Transverse colon (tissue), 4 donors: ENCODE measurements around the gene DROSHA. TPM values are rescaled to one million over a fixed set of nuclear protein-coding genes. Genes with fewer than 3 reads are reported as not detected.

ENCODE experiments used
- DNase-seq: peaks from one replicate; pipeline ENCODE4 v3.0.0-alpha.2; 2019
- H3K27ac ChIP-seq, 4 donors: fragments of 200-600 bp; sonication (generic); 2 replicates each; pipeline ENCODE4 v1.5.1; 2016 to 2018; ENCODE audit warnings: inconsistent platforms in 4 of 4
- H3K27me3 ChIP-seq: fragments of 200-600 bp; sonication (generic); 2 replicates; pipeline ENCODE4 v1.5.1; 2017; ENCODE audit warnings: inconsistent platforms
- H3K36me3 ChIP-seq, 4 donors: fragments of 200-600 bp; sonication (generic); 2 replicates each; pipeline ENCODE4 v1.5.1; 2017 to 2019; ENCODE audit warnings: inconsistent platforms in 4 of 4
- H3K4me1 ChIP-seq, 4 donors: fragments of 200-600 bp; sonication (generic); 2 replicates each; pipeline ENCODE4 v1.5.1; 2017 to 2020; ENCODE audit warnings: inconsistent platforms in 4 of 4
- H3K4me3 ChIP-seq, 4 donors: fragments of 200-600 bp; sonication (generic); 1 replicate in 1 of 4; 2 replicates in 3 of 4; pipeline versions ENCODE4 v1.5.1 to v1.6.1; 2017 to 2019; ENCODE audit warnings: inconsistent platforms in 4 of 4
- H3K9me3 ChIP-seq, 2 donors: fragments of 200-600 bp; sonication (generic); 2 replicates each; pipeline ENCODE4 v1.5.1; 2017 to 2019; ENCODE audit warnings: inconsistent platforms in 2 of 2
- EP300 ChIP-seq: sonication (generic); formaldehyde crosslinking; IDR thresholded peaks from one replicate; pipeline ENCODE4 v1.6.1; 2017; ENCODE audit warnings: antibody characterized with exemption, low read depth
- POLR2A ChIP-seq: fragments of 450-650 bp; IDR thresholded peaks from one replicate; pipeline ENCODE4 v1.6.1; 2016; ENCODE audit warnings: antibody characterized with exemption, mild to moderate bottlenecking, moderate library complexity
- POLR2AphosphoS5 ChIP-seq, 3 donors: sonication (generic); formaldehyde crosslinking; IDR thresholded peaks; one replicate each; pipeline ENCODE4 v1.6.1; 2016; ENCODE audit warnings: antibody characterized with exemption in 3 of 3
- WGBS, 2 donors: methylation state at CpG; one replicate each; pipeline ENCODE4 v1.1.5; 2018; ENCODE audit warnings: low coverage in 1 of 2; 5-methylcytosine and 5-hydroxymethylcytosine counted together
- in situ Hi-C, 4 donors: fragments of 200-750 bp; cut with MboI; loops; one replicate each; pipeline versions ENCODE4 v1.15.0 to v1.15.1; 2017; ENCODE audit warnings: low sequenced_read_pairs in 3 of 4, low pct_ligation_motif_present in 1 of 4, low pct_unique_long_range_greater_than_20kb in 1 of 4
- intact Hi-C: fragments of 100-400 bp; cut with DNase I; formaldehyde crosslinking; loops from one replicate; pipeline ENCODE4 v1.15.1; 2023; ENCODE audit warnings: low total_unique reads
- total RNA-seq, 4 donors: library from RNA; depleted of rRNA; stranded (reverse); fragments of >200 nt; gene quantifications; one replicate each; pipeline ENCODE4 v1.1.0, GENCODE V29; 2016
- TF ChIP-seq, protein P1 (sequence below), 5 experiments: fragments of 200-600 bp in 3 of 5; fragments of 450-650 bp in 2 of 5; sonication (generic) in 3 of 5; IDR thresholded peaks; 1 replicate in 2 of 5; 2 replicates in 3 of 5; pipeline ENCODE4 v1.5.1; 2016 to 2017; ENCODE audit warnings: antibody characterized with exemption in 5 of 5, inconsistent platforms in 3 of 5, mild to moderate bottlenecking in 2 of 5, moderate library complexity in 1 of 5

DROSHA gene
- total RNA-seq, 4 donors from 2014 or later: 32.2 to 503 (median 47.4) TPM

DNA sequence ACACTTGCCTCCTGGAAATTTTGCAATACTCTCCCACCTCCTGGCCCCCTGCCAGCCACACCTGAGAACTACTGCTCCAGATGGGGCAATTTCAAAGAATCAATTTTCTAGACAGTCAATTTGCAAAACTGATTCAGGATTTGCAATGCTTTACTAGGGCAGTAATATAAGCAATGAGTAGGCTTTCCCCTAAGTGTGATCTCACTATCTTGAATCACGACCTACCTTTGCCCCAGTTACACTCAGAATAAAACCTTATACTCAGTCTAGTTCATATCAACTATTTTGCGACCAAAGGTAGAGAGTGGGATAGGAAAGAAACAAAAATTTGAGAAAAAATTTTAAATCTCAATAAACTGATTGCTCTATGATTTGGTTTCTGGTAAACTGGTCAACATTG, 54.4 kb downstream of the DROSHA start:
- intact Hi-C loops: no loop called here
- 92 to 93% methylated on average over 2 of the region's 2 CpGs for WGBS, 2 donors
- no peak for DNase-seq
- in situ Hi-C loops: no loop called here
- Histone ChIP-seq H3K27me3 (no peaks in the 10 kb centered on the region), H3K36me3 (peaks cover 0 to 12% (median 3%) of the 10 kb centered on the region in 4 donors), H3K27ac (no peak overlapping the region), H3K4me1 (peaks cover 0 to 4% (median 0%) of the 10 kb centered on the region in 4 donors), H3K9me3 (no peaks in the 10 kb centered on the region), H3K4me3 (no peak overlapping the region)
- TF ChIP-seq, protein P1, sequence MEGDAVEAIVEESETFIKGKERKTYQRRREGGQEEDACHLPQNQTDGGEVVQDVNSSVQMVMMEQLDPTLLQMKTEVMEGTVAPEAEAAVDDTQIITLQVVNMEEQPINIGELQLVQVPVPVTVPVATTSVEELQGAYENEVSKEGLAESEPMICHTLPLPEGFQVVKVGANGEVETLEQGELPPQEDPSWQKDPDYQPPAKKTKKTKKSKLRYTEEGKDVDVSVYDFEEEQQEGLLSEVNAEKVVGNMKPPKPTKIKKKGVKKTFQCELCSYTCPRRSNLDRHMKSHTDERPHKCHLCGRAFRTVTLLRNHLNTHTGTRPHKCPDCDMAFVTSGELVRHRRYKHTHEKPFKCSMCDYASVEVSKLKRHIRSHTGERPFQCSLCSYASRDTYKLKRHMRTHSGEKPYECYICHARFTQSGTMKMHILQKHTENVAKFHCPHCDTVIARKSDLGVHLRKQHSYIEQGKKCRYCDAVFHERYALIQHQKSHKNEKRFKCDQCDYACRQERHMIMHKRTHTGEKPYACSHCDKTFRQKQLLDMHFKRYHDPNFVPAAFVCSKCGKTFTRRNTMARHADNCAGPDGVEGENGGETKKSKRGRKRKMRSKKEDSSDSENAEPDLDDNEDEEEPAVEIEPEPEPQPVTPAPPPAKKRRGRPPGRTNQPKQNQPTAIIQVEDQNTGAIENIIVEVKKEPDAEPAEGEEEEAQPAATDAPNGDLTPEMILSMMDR (IDR thresholded peaks at IDR 0.05): no peak

DNA sequence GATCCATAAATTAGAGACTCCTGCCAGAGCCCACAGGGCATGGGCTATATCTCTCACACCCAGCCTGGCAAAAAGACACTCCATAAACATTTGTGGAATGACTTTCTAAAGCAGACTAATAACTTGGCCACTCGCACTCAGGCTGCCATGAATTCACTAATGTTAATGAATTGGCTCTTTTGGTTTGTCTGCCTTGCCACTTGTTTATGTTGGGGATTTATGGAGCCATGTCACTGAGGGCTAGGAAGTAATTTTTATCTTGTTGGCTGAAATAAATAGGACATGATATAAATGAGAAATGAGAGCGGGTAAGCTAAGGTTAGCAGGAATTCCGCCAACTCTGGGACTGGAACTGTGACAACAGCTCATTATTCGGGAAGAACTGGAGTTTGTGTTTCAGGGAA, 55.2 kb downstream of the DROSHA start:
- no peaks in the 10 kb centered on the region for H3K27me3 ChIP-seq
- no peaks in the 10 kb centered on the region for H3K9me3 ChIP-seq
- intact Hi-C loops: no loop called here
- peaks cover 0 to 4% (median 0%) of the 10 kb centered on the region in 4 donors for H3K4me1 ChIP-seq
- peaks cover 0 to 7% (median 2%) of the 10 kb centered on the region in 4 donors for H3K36me3 ChIP-seq
- in situ Hi-C loops: no loop called here
- TF ChIP-seq POLR2AphosphoS5 (IDR thresholded peaks at IDR 0.05): no peak
- no peak for TF ChIP-seq EP300
- no peak for TF ChIP-seq POLR2A
- TF ChIP-seq, protein P1 (IDR thresholded peaks at IDR 0.05): no peak
- no peak overlapping the region for H3K4me3 ChIP-seq
- H3K27ac ChIP-seq: no peak overlapping the region
- WGBS, 2 donors: 70 to 79% methylated on average over 3 to 4 of the region's 4 CpGs
- DNase-seq: no peak

DNA sequence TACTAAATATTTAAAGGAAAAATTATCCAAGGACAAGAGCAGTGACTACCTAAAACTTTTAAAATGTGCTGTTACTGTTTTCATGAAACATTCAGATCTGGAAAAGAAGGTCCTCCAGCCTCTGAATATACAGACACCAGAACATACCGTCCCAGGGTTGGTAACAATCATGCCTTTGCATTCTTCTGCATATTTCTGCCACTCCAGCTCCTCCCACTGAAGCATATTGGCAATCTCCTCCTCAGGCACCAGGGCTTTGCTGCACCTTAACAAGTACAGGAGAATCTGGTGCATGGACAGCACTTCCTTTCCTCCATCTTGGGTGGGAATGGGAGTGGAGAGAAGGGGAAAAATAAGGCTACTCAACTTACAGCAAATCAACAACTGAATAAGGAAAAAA, 60.0 kb downstream of the DROSHA start:
- WGBS, 2 donors: 94 to 100% methylated on average over 1 of the region's 1 CpG
- intact Hi-C loops: no loop called here
- in situ Hi-C loops: no loop called here
- Histone ChIP-seq H3K27me3 (no peaks in the 10 kb centered on the region), H3K4me3 (no peak overlapping the region), H3K4me1 (peaks cover 0 to 7% (median 0%) of the 10 kb centered on the region in 4 donors), H3K27ac (no peak overlapping the region), H3K9me3 (no peaks in the 10 kb centered on the region), H3K36me3 (peaks cover 0 to 7% (median 0%) of the 10 kb centered on the region in 4 donors)
- TF ChIP-seq, protein P1 (IDR thresholded peaks at IDR 0.05): no peak
- TF ChIP-seq EP300 (no peak), POLR2AphosphoS5 (IDR thresholded peaks at IDR 0.05) (no peak), POLR2A (no peak)
- DNase-seq: no peak

DNA sequence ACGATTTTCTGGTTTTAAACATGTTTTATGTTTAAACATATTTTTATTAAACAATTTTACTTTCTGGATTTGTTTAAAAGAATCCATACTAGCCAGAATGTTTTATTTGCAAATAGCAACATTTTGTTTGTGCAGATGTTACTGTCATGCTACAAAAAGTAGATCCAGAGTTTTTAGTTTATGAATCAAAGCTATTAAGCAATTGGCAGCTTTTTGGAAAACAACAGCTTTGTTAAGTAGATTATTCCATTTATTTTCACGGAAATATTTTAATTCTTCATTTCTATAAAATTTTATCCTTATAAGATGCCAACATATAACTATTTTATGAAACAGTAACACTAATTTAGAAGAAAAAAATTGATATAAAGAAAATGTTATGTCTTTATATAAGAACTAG, 60.9 kb downstream of the DROSHA start:
- Histone ChIP-seq H3K36me3 (peaks cover 0 to 15% (median 0%) of the 10 kb centered on the region in 4 donors), H3K9me3 (no peaks in the 10 kb centered on the region), H3K4me1 (peaks cover 0 to 7% (median 0%) of the 10 kb centered on the region in 4 donors), H3K27ac (no peak overlapping the region), H3K27me3 (no peaks in the 10 kb centered on the region), H3K4me3 (no peak overlapping the region)
- WGBS, 2 donors: 79 to 84% methylated on average over 2 of the region's 2 CpGs
- in situ Hi-C loops (no loop called here), intact Hi-C loops (no loop called here)
- no peak for TF ChIP-seq EP300
- no peak for TF ChIP-seq POLR2A
- no peak for TF ChIP-seq POLR2AphosphoS5 (IDR thresholded peaks at IDR 0.05)
- TF ChIP-seq, protein P1 (IDR thresholded peaks at IDR 0.05): no peak
- no peak for DNase-seq
